ENCODE measurements around the gene BAG3.

- TF ChIP-seq CBX1 (IDR thresholded peaks at IDR 0.05; ENCODE audit: low read depth) (no peak), CTCF (IDR thresholded peaks at IDR 0.05 in 2 of 3, conservative IDR thresholded peaks at IDR 0.05 in 1 of 3; ENCODE audit: insufficient read depth in 2 of 3, low read depth in 1 of 3, low read length in 3 of 3) (no peak)
Observed at GRCh38 chr10:119680650-119681081, 29.5 kb downstream of the BAG3 start.
